CD1c-positive myeloid dendritic cell (primary cell): ENCODE data around the gene MTX1.
"Not testable (repeated sequence)": the region's sequence is repeated elsewhere in the genome, so short reads cannot be mapped to it uniquely, and the experiment has no call there.

Source experiments
- DNase-seq: peaks from one replicate; pipeline ENCODE4 v3.0.0-alpha.2; 2016; ENCODE audit errors: extremely low spot score

MTX1 gene

GRCh38 chr1:155208541-155209311 lies at the start of gene MTX1:
MTX1 (plus strand) TSS chr1:155208695; CDS start chr1:155208805, 110 bp downstream.
- DNase-seq: peak; percentile 88

GRCh38 chr1:155158991-155159390 lies 49.5 kb upstream of the MTX1 start:
- no peak for DNase-seq

GRCh38 chr1:155160128-155160527 lies 48.4 kb upstream of the MTX1 start:
- no peak for DNase-seq

- DNase-seq: not testable (repeated sequence)
These were observed 45.9 kb upstream of the MTX1 start for GRCh38 chr1:155162631-155163030.

GRCh38 chr1:155163785-155164184 lies 44.7 kb upstream of the MTX1 start:
- not testable (repeated sequence) for DNase-seq

- DNase-seq: not testable (repeated sequence)
These were observed 43.9 kb upstream of the MTX1 start for GRCh38 chr1:155164625-155165024.

GRCh38 chr1:155166051-155166470 lies 42.4 kb upstream of the MTX1 start:
- DNase-seq: no peak

- DNase-seq: no peak
These were observed 41.9 kb upstream of the MTX1 start for GRCh38 chr1:155166471-155167165.

- DNase-seq: peak; percentile 95
These were observed 41.1 kb upstream of the MTX1 start for GRCh38 chr1:155167166-155168104.

- DNase-seq: not testable (repeated sequence)
These were observed 40.4 kb upstream of the MTX1 start for GRCh38 chr1:155168105-155168445.

GRCh38 chr1:155168456-155169210 lies 39.9 kb upstream of the MTX1 start:
- DNase-seq: no peak

- no peak for DNase-seq
These were observed 39.0 kb upstream of the MTX1 start for GRCh38 chr1:155169541-155169940.

- no peak for DNase-seq
These were observed 38.3 kb upstream of the MTX1 start for GRCh38 chr1:155170101-155170785.

- DNase-seq: no peak
These were observed 37.7 kb upstream of the MTX1 start for GRCh38 chr1:155170806-155171205.

- DNase-seq: peak; percentile 36
These were observed 36.4 kb upstream of the MTX1 start for GRCh38 chr1:155171836-155172731.

- DNase-seq: peak; percentile 98
These were observed 35.6 kb upstream of the MTX1 start, which contains the start of gene KRTCAP2 for GRCh38 chr1:155172732-155173477. KRTCAP2 (minus strand) TSS chr1:155173304; CDS start chr1:155173224, 80 bp downstream.

- peak; percentile 24 for DNase-seq
These were observed 34.8 kb upstream of the MTX1 start, which contains the start of gene TRIM46 for GRCh38 chr1:155173478-155174323. TRIM46 (plus strand) TSS chr1:155173849; CDS start chr1:155173967, 118 bp downstream.
